ENCODE data around the gene LSP1. TPM values are rescaled to one million over a fixed set of nuclear protein-coding genes. Genes with fewer than 3 reads are reported as not detected.

The LSP1 gene
- total and polyA plus RNA-seq, 2 donors from 2014 or later = 8.4 to 26.1 TPM

DNA sequence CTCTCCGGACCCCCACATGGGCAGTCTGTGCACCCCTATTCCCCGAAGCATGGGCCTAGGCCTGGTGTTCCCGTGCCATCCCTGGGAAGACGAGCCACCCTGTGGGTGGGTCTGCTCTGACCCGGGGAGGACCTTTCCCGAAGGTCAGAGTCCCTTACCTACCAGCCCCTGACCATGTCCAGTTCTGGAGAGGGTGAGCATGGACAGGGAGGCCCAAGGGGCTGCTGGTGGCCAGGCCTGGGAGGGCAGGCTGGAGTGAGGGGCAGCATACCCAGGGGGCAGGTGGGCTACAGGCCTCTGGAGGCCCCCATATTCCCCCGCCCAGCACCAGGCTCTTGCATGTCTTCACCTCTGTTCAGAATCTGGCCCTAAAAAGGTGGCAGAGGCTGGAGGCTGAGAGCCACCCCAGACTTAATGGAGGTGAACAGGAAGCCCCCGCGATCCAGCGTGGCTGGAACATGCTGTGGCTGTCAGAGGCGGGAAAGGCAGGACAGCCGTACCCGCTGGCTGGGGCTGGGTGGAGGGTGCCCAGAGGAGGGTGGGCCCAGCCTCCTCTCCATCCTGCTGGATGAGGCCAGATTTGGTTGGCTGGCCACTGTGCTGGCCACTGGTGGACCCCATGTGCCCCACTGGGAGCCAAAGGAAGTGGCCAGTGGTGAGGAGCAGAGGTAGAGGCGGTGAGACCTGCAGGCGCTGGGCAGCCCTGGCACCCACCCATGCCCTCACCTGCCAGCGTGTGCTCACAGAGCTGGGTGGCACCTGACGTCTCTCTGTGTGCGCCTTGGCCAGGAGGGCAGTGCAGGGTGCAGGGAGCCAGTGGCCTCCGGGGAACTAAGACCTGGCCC is 29.3 kb upstream of the LSP1 start:
- H3K9ac ChIP-seq (ENCODE audit: low read length in 3 of 3) = no peak overlapping the region
- peaks cover 0 to 9% (median 0%) of the 10 kb centered on the region in 3 donors for H3K9me3 ChIP-seq (ENCODE audit: control insufficient read depth in 2 of 3, insufficient read depth in 1 of 3, low read length in 3 of 3)
- no peaks in the 10 kb centered on the region for H3K36me3 ChIP-seq (ENCODE audit: control insufficient read depth in 2 of 3, insufficient read depth in 3 of 3, low read length in 3 of 3)
- intact Hi-C loops (cut with DNase I) = no loop called here
- FAIRE-seq (no peak), DNase-seq (peak in 1 of 5 donors; percentile 52)
- no peaks in the 10 kb centered on the region for H3K27me3 ChIP-seq (ENCODE audit: control insufficient read depth, insufficient read depth, low read length)
- TF ChIP-seq, protein P1, sequence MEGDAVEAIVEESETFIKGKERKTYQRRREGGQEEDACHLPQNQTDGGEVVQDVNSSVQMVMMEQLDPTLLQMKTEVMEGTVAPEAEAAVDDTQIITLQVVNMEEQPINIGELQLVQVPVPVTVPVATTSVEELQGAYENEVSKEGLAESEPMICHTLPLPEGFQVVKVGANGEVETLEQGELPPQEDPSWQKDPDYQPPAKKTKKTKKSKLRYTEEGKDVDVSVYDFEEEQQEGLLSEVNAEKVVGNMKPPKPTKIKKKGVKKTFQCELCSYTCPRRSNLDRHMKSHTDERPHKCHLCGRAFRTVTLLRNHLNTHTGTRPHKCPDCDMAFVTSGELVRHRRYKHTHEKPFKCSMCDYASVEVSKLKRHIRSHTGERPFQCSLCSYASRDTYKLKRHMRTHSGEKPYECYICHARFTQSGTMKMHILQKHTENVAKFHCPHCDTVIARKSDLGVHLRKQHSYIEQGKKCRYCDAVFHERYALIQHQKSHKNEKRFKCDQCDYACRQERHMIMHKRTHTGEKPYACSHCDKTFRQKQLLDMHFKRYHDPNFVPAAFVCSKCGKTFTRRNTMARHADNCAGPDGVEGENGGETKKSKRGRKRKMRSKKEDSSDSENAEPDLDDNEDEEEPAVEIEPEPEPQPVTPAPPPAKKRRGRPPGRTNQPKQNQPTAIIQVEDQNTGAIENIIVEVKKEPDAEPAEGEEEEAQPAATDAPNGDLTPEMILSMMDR (IDR thresholded peaks at IDR 0.05; ENCODE audit: borderline replicate concordance, extremely low read depth, insufficient read depth) = no peak
- H3K27ac ChIP-seq (ENCODE audit: low read depth in 2 of 2, low read length in 2 of 2) = no peak overlapping the region
- no peak overlapping the region for H3K4me3 ChIP-seq (ENCODE audit: low read length in 3 of 3)
- peaks cover 0 to 4% (median 0%) of the 10 kb centered on the region in 3 donors for H3K4me1 ChIP-seq (ENCODE audit: control insufficient read depth in 2 of 3, insufficient read depth in 2 of 3, low read depth in 1 of 3, low read length in 3 of 3)

DNA sequence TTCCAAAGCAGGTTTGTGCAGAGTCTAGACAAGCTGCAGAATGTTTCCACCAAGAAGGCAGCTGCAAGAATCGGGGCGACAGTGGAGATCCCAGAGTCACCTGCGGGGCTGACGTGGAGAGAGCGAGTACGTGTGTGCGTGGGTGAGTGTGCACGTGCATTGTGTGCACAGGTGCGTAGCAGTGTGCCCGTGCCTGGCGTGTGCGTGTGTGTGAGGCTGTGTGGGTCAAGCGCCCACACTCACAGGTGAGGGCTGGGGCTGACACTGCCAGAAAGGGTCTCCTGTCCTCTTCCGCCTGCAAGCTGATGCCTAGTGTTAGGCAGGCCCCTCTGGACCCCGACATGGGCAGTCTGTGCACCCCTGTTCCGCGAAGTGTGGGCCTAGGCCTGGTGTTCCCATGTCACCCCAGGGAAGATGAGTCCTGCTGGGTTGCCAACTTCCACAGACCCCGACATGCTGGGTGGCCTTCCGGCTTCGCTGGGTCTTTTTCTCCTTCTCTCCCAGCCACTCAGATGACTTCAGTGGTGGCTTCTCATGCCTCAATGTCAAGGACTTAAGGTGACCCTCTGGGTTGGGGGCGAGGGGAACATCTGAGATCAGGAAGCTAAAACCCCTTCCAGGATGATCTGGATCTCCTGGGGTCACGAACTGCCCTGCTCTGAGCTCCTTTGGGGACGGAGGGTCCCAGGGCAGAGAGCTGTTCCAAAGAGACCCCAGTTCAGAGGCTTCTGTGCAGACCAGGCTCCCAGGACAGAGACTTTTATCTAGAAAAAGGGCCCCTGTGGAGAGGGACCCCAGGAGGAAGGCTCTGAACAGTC is 28.5 kb upstream of the LSP1 start:
- no peak for FAIRE-seq
- peak in 1 of 5 donors; percentile 49 for DNase-seq
- intact Hi-C loops (cut with DNase I) = no loop called here

DNA sequence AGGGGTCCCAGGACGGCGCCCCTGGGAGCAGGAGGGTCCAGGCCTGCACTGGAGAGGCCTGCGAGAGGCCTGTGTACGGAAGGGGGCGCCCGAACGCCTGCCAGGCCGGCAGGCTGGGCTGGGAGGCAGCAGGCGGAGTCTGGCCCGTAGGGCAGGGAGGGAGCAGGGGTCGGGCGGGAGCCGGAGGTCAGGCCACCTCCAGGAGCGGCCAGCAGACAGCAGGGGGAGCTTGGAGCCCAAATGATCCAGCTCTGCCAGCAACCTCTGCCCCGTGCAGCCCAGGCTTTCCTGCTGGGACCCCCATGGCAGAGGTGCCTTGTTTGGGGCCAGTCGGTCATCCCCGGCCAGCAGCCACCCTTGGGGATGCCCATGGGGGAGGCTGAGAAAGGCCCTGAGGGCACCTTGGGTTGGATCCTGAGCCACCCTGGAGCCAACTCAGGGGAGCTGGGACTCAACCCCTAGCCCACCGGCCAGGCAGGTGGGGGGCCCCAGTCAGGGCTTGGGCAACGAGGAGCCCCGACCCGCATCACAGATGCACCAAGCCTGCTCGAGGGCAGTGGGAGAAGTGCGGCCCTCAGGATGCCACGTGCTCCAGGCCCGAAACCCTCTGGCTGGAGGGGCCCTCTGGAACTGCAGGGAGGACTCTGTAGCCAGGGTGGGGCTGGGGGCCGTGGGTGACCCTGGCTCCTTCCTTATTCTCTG is 27.7 kb upstream of the LSP1 start:
- H3K4me3 ChIP-seq (ENCODE audit: low read length in 3 of 3) = no peak overlapping the region
- H3K27ac ChIP-seq (ENCODE audit: low read depth in 2 of 2, low read length in 2 of 2) = no peak overlapping the region
- no peak for FAIRE-seq
- intact Hi-C loops (cut with DNase I) = no loop called here
- no peaks in the 10 kb centered on the region for H3K36me3 ChIP-seq (ENCODE audit: control insufficient read depth in 2 of 3, insufficient read depth in 3 of 3, low read length in 3 of 3)
- no peaks in the 10 kb centered on the region for H3K27me3 ChIP-seq (ENCODE audit: control insufficient read depth, insufficient read depth, low read length)
- H3K9me3 ChIP-seq (ENCODE audit: control insufficient read depth in 2 of 3, insufficient read depth in 1 of 3, low read length in 3 of 3) = no peaks in the 10 kb centered on the region
- peaks cover 0 to 4% (median 0%) of the 10 kb centered on the region in 3 donors for H3K4me1 ChIP-seq (ENCODE audit: control insufficient read depth in 2 of 3, insufficient read depth in 2 of 3, low read depth in 1 of 3, low read length in 3 of 3)
- TF ChIP-seq, protein P1 (IDR thresholded peaks at IDR 0.05; ENCODE audit: borderline replicate concordance, extremely low read depth, insufficient read depth) = no peak
- no peak overlapping the region for H3K9ac ChIP-seq (ENCODE audit: low read length in 3 of 3)
- peak in 3 of 5 donors; percentile 44 to 80 (median 47) for DNase-seq

More for the DNA sequence above, 28.5 kb upstream of the LSP1 start:
- Histone ChIP-seq H3K27me3 (ENCODE audit: control insufficient read depth, insufficient read depth, low read length) (no peaks in the 10 kb centered on the region), H3K36me3 (ENCODE audit: control insufficient read depth in 2 of 3, insufficient read depth in 3 of 3, low read length in 3 of 3) (no peaks in the 10 kb centered on the region), H3K4me1 (ENCODE audit: control insufficient read depth in 2 of 3, insufficient read depth in 2 of 3, low read depth in 1 of 3, low read length in 3 of 3) (peaks cover 0 to 4% (median 0%) of the 10 kb centered on the region in 3 donors), H3K27ac (ENCODE audit: low read depth in 2 of 2, low read length in 2 of 2) (no peak overlapping the region), H3K9me3 (ENCODE audit: control insufficient read depth in 2 of 3, insufficient read depth in 1 of 3, low read length in 3 of 3) (peaks cover 0 to under 1% (median 0%) of the 10 kb centered on the region in 3 donors), H3K9ac (ENCODE audit: low read length in 3 of 3) (no peak overlapping the region), H3K4me3 (ENCODE audit: low read length in 3 of 3) (no peak overlapping the region)
- TF ChIP-seq, protein P1 (IDR thresholded peaks at IDR 0.05; ENCODE audit: borderline replicate concordance, extremely low read depth, insufficient read depth) = no peak
